ENCODE results near the gene HOXD8.

HOXD8 gene

DNA sequence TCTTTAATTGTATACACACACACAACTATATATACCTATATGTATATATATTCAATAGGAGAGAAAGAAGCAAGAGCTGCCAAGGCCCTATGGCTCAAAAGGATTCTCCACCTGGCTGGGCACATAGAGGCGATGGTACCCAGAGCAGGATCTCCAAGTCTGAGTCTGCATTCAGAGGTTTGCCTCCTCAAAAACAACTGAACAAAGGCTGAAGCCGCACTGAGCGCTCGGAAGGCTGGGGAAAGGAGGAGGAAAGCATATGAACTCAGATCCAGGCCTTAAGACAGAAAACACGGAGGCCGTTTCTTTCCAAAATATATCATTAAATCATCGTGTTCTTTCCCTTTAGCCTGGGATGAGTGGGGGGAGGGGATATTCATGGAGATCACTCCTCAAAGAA lies 26.3 kb upstream of the HOXD8 start:
- no peak for DNase-seq (ENCODE audit: low read depth in 2 of 2)

DNA sequence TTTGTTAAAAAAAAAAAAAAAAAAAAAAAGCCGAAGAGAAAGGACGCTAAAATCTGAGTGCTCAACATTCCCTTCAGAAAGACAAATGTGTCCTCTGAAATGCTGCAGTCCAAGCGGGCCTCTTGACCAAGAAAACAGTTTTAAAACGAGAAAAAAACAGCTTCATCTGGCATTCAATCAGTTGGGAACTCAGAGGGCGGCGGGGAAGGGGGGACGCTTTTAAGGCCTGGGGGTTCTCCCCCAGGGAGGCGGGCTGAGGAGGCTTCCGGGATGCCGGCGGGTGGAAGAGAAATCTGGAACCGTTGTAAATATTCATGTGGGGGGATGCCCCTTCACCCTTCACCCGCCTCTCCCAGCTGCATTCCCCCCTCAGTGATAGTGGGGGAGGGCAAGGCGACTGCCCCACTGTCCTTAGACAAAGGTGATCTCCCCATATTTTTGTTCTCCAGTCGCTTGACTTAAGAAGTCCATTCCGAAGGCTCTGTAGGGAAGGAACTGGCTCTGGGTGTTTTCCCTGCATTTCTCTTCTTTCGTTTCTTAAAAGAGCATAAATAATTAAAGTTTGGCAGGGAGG lies 25.7 kb upstream of the HOXD8 start:
- DNase-seq (ENCODE audit: low read depth in 2 of 2): no peak

DNA sequence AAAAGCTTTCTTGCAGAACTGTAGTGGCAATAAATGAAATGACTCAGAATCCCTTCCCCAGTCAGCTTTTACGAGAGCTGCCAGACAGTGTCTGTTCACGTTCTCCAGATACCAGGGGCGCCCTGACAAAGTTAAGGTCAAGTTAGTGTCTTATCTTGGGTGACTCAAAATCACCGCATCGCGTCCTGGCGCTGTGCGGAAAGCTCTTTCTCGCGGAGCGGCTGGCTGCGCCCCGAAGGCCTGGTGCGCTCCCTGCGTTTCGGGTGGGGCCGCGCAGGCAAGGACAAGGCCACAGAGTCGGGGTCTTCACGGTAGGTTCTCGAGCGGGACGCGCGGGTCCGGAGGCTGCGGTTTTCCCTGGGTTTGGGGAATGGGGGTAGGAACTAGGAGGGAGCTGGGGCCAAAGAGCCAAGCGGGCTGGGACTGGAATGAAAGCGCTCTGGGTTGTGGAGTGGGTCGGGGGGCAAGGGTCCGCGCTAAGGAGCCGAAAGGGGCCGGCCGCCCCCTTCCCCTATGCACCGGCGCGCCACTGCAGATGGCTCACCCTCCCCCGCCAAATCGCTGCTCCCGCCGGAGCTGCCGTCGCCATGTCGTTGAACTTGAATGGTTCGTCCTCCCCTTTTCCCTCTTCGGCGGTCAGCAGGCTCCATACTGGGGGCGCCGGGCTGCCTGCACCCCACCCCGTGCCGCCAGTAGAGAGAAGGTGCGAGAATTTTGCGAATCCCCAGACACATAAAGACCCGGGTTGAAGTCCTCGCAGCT lies 25.0 kb upstream of the HOXD8 start:
- DNase-seq (ENCODE audit: low read depth in 2 of 2): no peak

DNA sequence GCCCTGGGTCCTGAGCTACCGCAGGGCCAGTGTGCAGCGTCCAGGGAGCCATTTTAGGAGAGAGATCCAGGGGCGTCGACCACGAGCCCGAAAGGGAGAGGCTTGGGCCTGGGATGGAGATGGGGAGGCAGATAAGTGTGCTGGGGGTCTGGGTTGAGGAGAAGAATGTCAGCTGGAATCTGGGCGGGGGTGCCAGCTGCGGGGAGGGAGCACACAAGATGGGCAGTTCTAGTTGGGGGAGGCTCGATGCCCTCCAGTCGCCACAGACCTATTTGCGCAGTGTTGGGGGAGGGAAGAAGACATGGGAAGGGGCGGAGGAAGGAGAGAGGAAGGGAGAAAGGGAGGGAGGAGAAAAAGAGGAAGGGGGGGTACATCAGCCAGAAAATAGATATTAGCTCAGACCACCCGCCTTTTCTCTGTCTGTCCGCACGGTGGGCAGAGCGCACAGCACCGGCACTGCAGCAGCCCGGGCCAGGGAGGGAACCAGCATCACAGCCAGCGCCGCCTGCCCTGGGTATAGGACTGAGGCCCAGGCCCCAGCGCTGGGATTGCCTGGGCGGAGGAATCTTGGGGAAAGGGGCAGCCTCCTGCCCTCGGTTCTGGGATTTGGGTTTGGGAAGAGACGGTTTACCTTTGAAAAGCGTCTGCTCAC lies 24.3 kb upstream of the HOXD8 start:
- no peak for DNase-seq (ENCODE audit: low read depth in 2 of 2)

DNA sequence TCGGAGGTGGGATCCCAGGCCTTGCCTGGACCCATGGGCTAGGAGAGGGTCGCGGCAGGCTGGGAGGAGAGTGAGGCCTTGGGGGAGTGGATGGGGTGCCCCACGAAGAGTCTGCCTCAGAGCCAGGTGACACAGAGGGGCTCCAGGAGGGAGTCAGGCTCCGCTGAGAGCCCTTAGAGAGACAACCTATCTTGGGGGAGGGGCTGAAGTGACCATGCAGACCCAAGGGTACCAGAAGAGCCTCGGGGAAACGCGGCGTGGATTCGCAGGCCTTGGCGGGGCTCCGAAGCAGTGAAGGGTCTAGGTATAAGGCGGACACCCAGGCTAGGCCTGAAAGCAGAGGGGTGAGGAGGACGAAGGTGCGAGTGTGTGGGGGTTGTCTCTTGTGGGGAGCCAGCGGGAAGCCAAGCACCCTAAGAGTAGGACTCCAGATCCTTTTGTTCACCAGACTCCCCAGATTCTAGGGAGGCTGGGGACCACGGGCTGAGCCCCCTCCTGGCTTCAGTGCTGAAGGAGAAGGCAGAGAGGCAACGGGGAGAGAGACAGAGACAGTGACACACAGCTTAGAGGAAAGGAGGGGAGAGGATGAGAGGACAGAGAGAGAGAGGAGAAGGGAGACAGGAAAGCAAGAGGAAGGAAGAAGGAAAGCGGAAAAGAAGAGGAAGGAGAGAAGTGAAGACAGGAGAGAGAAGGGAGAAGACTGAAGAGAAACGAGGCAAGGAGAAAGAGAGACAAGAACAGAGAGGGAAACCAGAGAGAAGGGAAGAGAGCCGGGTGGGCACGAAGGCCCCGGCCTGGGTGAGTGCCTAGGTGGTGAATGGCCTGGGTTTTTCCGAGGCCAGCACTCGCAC lies 23.6 kb upstream of the HOXD8 start:
- DNase-seq (ENCODE audit: low read depth in 2 of 2): no peak

DNA sequence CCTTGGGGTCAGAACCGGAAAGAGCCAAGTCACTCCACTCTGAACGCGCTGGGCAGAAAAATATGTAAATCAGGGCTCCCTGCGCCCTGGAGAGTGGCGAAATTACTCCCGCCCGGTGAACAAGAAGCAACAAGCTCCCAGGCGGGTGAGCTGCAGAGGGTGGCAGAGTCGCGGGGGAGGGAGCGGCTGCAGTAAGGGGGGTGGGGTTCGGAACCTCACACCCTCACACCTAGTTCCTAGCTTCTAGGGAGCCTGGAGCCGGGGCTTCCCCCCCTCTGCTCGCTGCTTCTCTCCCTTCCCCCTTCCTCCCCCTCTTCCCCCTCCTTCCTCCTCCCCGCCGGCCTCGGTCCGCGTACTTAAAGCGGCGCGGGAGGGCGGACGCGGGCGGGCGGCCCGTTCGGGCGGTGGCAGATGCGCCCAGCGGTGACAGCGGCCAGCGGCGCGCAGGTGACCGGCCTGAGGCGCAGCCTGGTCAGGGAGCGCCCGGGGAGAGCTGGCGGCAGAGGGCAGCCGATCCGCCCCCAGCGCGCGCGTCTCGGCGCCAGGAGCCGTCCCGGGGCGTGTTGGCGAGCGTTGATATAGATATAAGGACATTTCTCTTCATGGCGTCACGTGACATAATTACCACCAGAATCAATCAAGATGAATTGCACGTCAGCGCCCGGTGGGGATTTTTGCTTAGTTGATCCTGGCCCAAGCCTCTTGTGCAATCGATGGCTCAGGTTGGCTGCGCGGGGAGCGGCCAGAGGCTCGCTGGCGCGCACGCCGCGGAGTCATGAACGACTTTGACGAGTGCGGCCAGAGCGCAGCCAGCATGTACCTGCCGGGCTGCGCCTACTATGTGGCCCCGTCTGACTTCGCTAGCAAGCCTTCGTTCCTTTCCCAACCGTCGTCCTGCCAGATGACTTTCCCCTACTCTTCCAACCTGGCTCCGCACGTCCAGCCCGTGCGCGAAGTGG lies 22.6 kb upstream of the HOXD8 start, which contains the start of gene HOXD11:
TSS of gene HOXD11 (plus strand) at position 700 of the 959 bp plus-strand sequence. CDS start at position 776, 76 bp downstream.
- DNase-seq (ENCODE audit: low read depth in 2 of 2): no peak

DNA sequence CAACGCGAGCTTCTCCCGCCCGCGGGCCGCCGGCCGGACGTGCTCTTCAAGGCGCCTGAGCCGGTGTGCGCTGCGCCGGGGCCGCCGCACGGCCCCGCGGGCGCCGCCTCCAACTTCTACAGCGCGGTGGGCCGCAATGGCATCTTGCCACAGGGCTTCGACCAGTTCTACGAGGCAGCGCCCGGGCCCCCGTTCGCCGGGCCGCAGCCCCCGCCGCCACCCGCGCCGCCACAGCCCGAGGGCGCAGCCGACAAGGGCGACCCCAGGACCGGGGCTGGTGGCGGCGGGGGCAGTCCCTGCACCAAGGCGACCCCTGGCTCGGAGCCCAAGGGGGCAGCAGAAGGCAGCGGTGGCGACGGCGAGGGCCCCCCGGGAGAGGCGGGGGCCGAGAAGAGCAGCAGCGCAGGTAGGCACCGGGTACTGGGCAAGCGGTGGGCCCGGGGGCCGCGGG lies 21.7 kb upstream of the HOXD8 start:
- no peak for DNase-seq (ENCODE audit: low read depth in 2 of 2)

DNA sequence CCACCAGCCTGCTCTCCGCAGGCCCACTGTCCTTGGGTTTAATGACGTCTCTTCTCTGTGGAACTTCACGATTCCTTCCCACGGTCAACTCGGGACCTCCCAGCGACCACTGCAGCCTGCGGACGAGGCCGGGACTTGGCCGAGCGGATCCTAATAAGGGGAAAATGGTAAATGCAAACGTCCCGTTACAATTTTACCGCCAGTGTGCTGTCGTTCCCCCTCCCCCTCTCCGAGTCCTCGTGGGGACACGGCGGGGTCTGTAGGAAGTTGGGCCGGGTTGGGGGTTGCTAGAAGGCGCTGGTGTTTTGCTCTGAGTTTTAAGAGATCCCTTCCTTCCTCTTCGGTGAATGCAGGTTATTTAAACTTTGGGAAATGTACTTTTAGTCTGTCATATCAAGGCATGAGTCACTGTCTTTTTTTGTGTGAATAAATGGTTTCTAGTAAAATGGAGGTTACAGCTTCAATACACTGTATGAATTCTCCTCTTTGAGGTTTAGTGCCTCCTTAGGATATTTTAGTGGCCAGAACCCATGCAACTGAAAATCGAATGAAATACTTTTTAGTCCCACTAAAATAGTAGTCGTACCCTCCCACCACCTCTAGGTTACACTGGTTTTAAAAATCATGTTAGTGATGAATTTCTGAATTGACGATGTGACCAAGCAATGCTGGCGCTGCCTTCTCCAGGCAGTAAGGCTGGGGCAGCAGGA lies 20.2 kb upstream of the HOXD8 start:
- DNase-seq (ENCODE audit: low read depth in 2 of 2): no peak

DNA sequence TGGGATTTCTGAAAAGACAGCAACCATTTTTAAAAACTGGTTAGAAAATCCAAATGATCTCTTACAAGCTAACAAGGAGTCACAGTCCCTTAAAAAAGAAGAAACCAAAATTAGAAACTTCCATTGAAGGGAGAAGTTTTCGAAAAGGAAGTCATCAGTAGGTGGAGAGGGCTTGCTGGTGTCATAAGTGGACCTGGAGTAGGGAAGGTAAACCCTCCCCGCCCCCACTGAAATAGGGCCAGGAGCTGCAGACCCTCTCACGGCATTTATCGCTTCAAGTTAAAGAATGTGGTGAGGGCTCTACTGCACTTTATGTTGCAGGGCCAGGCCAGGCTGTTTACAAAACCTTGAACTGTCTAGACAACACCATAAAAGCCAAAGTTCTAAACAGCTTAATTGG lies 19.6 kb upstream of the HOXD8 start:
- no peak for DNase-seq (ENCODE audit: low read depth in 2 of 2)

DNA sequence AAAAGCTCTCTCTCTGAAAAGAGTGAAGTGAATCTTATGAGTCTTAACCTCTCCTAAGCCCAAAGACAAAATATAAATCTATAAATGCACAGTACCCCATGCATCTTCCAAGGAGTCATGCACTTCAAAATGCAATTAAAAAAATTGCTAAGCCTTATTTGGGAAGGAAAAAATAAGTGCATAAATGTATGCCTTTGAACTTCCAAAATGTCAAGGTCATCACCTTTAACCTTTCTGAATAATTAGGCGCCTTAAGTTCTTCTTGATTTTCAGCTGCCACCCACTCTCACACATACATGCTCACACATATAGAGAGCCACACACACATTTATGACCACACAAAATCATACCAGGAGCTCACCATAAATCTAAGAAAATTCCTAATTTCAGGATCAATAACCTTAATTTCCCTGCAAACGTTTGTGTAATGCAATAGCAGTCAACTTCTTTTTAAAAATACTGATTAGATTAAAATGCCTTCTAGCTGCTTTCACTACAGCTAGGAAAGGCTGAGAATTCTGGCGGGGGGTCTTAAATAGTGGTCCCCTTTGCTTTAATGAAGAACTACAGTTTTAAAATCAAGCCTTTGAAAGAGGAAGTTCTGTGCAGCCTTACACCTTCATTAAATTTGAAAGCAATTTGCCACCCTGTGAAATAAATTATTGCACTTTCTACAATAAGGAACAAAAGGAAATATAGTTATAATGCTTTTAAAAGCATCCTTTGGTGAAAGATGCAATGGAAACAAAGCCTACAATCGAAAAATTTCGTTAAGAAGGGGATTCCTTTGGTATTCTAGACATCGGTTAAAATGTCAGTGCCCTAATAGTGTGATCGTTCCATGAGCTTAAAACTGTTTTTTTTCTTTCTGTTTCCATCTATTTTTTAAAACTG lies 18.8 kb upstream of the HOXD8 start:
- DNase-seq (ENCODE audit: low read depth in 2 of 2): no peak

DNA sequence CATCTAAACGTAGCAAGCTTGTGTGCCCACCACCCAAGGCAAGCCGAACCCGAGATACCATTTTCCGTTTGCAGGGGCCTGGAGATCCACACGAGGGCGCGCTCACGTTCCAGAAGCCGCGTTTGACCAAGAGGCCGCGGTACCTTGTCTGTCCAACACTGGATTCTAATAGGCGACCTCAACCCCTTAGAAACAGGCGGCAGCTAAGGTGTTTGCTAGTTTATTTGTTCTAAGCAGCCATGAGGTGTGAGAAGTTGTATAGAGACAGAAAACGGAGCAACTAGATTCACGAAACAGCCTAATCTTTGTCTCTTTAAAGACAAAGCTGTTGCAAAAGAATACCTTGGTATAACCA lies 18.2 kb upstream of the HOXD8 start:
- no peak for DNase-seq (ENCODE audit: low read depth in 2 of 2)

DNA sequence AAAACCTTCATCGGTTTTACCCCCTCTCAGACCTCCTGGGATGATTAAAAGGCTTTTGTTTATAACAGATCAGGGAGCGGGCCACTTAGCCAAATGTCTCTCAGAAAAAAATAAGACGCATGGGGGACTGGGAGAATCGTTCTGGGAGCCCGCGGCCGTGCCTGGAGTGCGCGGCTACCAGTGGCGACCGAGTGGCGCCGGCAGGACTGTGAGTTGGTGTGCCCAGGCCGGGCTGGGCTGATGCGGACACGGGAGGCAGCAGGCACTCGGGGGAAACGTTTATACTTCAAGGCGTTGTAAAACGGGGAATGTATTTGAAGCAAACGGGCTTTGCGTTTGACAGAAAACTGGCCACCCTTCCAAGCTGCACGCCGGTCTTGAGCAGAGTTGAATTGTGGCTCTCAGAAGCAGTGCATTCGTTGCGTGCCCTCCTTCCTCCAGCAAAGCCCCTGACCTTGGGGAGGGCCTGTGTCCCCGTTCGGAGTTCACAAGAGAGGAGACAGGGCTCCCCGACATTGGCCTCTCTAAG lies 17.6 kb upstream of the HOXD8 start:
- no peak for DNase-seq (ENCODE audit: low read depth in 2 of 2)

DNA sequence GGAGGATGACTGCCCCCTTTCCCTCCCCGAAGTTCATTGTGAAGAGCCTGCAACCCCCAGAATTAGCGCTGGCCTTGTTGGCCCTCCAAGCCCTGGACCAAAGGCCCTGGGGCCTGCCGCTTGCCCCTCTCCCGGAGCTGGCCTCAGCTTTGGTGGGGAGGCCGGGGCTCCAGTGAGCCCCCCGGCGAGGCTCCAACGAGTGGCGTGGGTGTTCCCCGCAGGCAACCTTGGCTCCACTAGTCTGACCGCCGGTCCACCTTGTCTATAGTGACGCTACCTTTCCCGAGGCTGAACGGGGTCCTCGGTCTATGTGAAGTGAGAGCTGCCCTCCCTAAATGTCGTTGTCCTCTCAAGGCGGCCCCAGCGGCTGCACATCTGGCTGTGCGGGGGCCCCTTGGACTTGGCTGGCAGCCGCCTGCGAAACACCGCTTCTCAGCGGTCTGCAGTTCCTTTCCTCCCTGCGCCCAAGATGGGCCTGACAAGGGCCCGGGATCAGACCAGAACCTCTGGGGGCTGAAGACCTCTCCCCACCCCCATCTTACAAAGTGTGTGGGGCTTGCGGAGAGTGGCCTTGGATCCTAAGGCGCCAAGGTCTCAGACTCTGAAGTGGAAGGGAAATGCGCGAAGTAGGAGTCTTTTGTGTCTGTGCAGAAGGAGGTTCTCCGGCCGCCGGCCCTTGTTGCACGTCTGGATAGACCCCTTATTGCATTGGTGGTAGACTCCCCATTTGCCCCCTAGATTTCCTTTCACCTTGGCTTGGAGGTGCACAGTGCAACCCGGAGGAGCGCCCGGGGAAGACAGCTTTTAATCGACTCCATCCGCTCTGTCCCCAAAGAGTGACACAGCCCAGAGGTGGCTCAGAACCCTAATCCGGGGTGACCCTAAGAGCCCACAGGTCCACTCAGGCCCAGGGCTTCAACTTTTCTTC lies 16.9 kb upstream of the HOXD8 start:
- DNase-seq (ENCODE audit: low read depth in 2 of 2): no peak

DNA sequence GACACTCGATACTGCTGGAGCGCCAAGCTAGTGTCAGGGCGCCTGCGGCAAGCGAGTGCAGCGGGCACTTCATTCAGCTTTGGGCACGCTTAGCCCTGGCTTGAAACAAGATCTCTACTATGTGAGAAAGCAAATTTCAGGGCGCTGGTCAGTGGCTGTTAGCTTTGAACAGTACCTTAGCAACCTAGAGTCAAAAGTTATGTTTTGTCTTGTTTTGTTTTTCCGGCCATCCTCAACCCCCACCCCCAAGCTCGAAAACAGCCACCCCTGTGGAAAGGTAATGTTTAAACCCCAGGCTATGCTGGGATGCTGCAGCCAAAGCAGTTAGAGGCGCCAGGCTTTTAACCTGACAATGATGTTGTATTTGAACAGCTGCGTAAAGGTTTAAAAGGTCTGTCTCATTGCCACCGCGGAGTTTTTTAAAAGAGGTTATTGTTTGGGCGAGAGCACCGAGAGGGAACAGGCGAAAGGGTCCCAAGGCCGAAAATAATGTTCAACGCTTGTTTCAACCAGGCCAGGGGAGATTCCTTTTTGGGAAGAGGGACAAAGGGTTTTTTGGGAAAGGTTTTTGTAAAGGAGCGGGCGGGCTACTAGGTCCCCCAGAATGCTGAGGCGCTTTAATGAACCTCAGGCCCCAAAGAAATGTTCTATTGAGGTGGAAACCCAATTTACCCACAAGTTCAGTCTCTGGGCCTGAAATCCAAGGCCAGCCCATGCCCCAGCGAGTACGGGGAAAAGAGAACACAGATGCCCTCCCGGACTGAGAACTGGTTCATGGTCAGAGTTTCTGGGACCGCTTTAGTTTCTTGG lies 15.2 kb upstream of the HOXD8 start:
- DNase-seq (ENCODE audit: low read depth in 2 of 2): no peak

DNA sequence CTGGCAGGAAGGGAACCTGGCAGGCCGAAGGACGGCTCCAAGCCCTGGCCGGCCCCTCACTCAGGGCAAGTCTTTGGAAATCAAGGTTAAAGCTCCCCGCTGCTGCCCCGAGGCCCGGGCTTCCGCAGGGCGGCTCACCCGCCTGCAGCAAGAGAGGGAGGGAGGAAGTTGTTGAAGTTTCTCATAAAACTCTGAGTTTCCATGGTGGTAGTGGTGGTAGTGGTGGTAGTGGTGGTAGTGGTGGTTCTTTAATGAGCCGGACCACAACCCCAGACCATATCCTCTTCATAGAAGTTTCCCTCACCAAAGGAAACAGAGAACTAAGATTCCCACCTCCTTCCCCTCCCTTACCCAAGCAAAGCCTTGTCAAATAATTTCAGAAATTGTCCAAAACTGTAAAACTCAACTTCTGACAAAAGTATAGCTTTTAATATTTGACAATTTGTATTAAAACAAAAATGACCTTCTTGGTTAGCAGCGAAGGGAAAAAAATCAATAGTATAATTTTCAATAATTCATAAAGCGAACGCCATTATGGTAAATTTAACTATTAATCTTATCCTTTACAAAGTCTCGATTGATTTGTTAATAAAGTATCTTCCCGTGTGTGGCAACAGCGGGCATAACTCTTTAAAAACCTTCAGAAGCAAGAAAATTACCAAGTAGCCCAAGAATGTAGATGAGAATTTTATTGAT lies 14.4 kb upstream of the HOXD8 start:
- no peak for DNase-seq (ENCODE audit: low read depth in 2 of 2)

All from stimulated activated CD8-positive, alpha-beta memory T cell treated with anti-CD3 and anti-CD28 coated beads, Interleukin-15, amount 100 ng/mL, for 48 hours (primary cell).